H1 (cell line): ENCODE data around the gene TRIM56. TPM values are rescaled to one million over a fixed set of nuclear protein-coding genes. Genes with fewer than 3 reads are reported as not detected.

Experiments
- BRCA1 ChIP-seq: IDR thresholded peaks from 2 replicates; pipeline ENCODE4 v1.6.1; 2012; ENCODE audit warnings: low read depth, low read length, improper control_type of control experiment
- CREB1 ChIP-seq: IDR thresholded peaks from 2 replicates; pipeline ENCODE4 v1.6.1; 2012; ENCODE audit warnings: inconsistent platforms
- CTBP2 ChIP-seq: IDR thresholded peaks from 2 replicates; pipeline ENCODE4 v1.7.0; 2011; ENCODE audit warnings: borderline replicate concordance, mild to moderate bottlenecking, moderate library complexity, mixed read lengths, low read length; ENCODE audit not compliant: insufficient read depth, insufficient read length
- E2F6 ChIP-seq: IDR thresholded peaks from 2 replicates; pipeline ENCODE4 v1.6.1; 2012; ENCODE audit warnings: inconsistent platforms
- EGR1 ChIP-seq: IDR thresholded peaks from 2 replicates; pipeline ENCODE4 v1.6.1; 2011; ENCODE audit warnings: low read depth, low read length, borderline replicate concordance
- FOSL1 ChIP-seq: IDR thresholded peaks from 2 replicates; pipeline ENCODE4 v1.6.1; 2011; ENCODE audit warnings: mild to moderate bottlenecking, low read depth, low read length, moderate library complexity; ENCODE audit not compliant: insufficient read depth
- JUND ChIP-seq: IDR thresholded peaks from 2 replicates; pipeline ENCODE4 v1.6.1; 2011; ENCODE audit warnings: mild to moderate bottlenecking, improper control_type of control experiment, low read length
- NRF1 ChIP-seq: IDR thresholded peaks from 2 replicates; pipeline ENCODE4 v1.6.1; 2011; ENCODE audit warnings: mild to moderate bottlenecking, low read depth, low read length, improper control_type of control experiment
- PHF8 ChIP-seq: fragments of 200-600 bp; sonication (generic); conservative IDR thresholded peaks from 2 replicates; pipeline ENCODE4 v1.7.1; 2012; ENCODE audit warnings: low read depth, mild to moderate bottlenecking, inconsistent platforms, low read length, moderate library complexity
- POU5F1 ChIP-seq: IDR thresholded peaks from 2 replicates; pipeline ENCODE4 v1.6.1; 2011; ENCODE audit warnings: low read depth, mild to moderate bottlenecking, low read length, moderate library complexity
- RBBP5 ChIP-seq: IDR thresholded peaks from 2 replicates; pipeline ENCODE4 v1.7.1; 2012; ENCODE audit warnings: low read depth, mild to moderate bottlenecking, inconsistent platforms, low read length, moderate library complexity, borderline replicate concordance
- SAP30 ChIP-seq: fragments of 300-600 bp; sonication (generic); IDR thresholded peaks from 2 replicates; pipeline ENCODE4 v1.7.1; 2012; ENCODE audit warnings: low read length, moderate library complexity, mild to moderate bottlenecking, inconsistent platforms; ENCODE audit not compliant: insufficient read depth, insufficient replicate concordance
- SP2 ChIP-seq: IDR thresholded peaks from 2 replicates; pipeline ENCODE4 v1.6.1; 2012; ENCODE audit warnings: mild to moderate bottlenecking, low read length, inconsistent platforms
- SUZ12 ChIP-seq: fragments of 200-600 bp; sonication (generic); IDR thresholded peaks from 2 replicates; pipeline ENCODE4 v1.6.1; 2012; ENCODE audit warnings: mild to moderate bottlenecking, inconsistent platforms, low read length, moderate library complexity, mixed read lengths
- TAF7 ChIP-seq: optimal IDR thresholded peaks from 2 replicates; pipeline ENCODE3; 2011; ENCODE audit warnings: low read depth, mild to moderate bottlenecking, inconsistent platforms, low read length, moderate library complexity, borderline replicate concordance
- TCF12 ChIP-seq: IDR thresholded peaks from 2 replicates; pipeline ENCODE4 v1.6.1; 2011; ENCODE audit warnings: low read depth, mild to moderate bottlenecking, low read length
- TEAD4 ChIP-seq: IDR thresholded peaks from 2 replicates; pipeline ENCODE4 v1.6.1; 2012; ENCODE audit warnings: low read depth, low read length, inconsistent platforms, mixed read lengths
- USF2 ChIP-seq: IDR thresholded peaks from 2 replicates; pipeline ENCODE4 v1.6.1; 2011; ENCODE audit warnings: low read length, improper control_type of control experiment
- polyA plus RNA-seq, 7 experiments: library from polyadenylated mRNA; depleted of rRNA in 3 of 7; stranded (reverse) in 5 of 7; unstranded in 2 of 7; fragments of >200 nt in 5 of 7; fragments of 200-250 nt in 2 of 7; gene quantifications; 1 replicate in 5 of 7; 2 replicates in 1 of 7; 4 replicates in 1 of 7; pipeline versions ENCODE4 v1.2.1 to v1.2.3, GENCODE V29; 2011 to 2013; ENCODE audit warnings: missing spikeins in 2 of 7, mixed read lengths in 2 of 7
- total RNA-seq: library from RNA; stranded (reverse); fragmentation: NEBNext Ultra II Directional; extraction: Animal tissue kit (Norgen Biotek cat#: 25700); gene quantifications from 2 replicates; pipeline ENCODE4 v1.2.1, GENCODE V29; 2021

TRIM56 gene
- total and polyA plus RNA-seq, 2 of the 8 experiments (the other 6 are each of a cell fraction or from before 2014, with no cell fraction given) = 2.0 to 17.5 TPM

- TF ChIP-seq SUZ12 = no peak
- 0 out of 2 replicates have a peak, but pooled peaks have one; percentile 2 for TF ChIP-seq TEAD4
- no peak for TF ChIP-seq BRCA1
- no peak for TF ChIP-seq FOSL1
- TF ChIP-seq E2F6 = no peak; the same call in 1 of the 2 replicates
- no peak; the same call in 1 of the 2 replicates for TF ChIP-seq RBBP5
- TF ChIP-seq CTBP2 = peak; percentile 54
- no peak for TF ChIP-seq EGR1
- TF ChIP-seq TCF12 = no peak
- no peak for TF ChIP-seq JUND
- no peak for TF ChIP-seq TAF7
- no peak for TF ChIP-seq CREB1
- no peak for TF ChIP-seq POU5F1
- no peak for TF ChIP-seq SAP30
- peak; percentile 52; the same call in 1 of the 2 replicates for TF ChIP-seq PHF8
- TF ChIP-seq SP2 = no peak
- no peak for TF ChIP-seq NRF1
- TF ChIP-seq USF2 = no peak
These were observed at the start of gene TRIM56 (continued) for GRCh38 chr7:101085162-101085964.
